ENCODE results near the gene CLEC4M.
"Not testable (repeated sequence)": the region's sequence is repeated elsewhere in the genome, so short reads cannot be mapped to it uniquely, and the experiment has no call there.

CLEC4M gene

DNA sequence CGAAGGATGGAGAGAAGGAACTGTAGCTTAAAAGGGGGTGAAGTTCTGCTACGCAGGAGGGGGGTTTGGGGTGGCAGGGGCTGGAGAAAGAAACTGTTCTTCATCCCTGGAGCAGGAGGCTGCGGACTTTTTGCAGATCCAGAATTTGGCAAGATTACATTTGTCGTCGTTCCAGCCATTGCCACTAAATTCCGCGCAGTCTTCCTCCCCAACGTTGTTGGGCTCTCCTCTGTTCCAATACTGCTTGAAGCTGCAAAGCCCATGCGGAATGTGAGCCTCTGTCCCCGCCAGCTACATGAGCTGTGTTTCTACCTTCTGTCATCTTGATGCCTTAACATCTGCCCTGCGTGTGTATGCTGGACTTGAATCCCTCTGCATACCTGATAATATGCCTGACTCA is 20.1 kb upstream of the CLEC4M start:
- no peak for DNase-seq

DNA sequence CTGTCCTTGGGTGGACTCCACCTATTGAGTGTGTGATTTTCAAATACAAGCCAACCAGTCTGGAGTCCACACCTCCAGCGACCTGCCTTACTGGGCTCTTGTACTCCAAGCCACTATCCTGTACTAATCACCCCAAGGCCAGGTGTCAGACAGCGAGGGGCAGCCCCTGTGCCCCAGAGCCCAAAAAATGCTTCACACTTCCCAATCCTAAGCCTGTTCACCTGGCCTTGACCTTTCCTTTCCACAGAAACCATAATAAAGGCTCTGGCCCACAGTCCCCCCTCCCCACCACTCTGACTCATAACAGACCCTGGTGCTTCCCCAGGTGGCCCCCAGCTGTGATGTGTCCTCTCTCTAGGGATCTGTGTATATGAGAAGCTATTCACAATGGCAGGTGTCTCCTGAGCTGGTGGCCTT is 19.6 kb upstream of the CLEC4M start:
- no peak for DNase-seq

DNA sequence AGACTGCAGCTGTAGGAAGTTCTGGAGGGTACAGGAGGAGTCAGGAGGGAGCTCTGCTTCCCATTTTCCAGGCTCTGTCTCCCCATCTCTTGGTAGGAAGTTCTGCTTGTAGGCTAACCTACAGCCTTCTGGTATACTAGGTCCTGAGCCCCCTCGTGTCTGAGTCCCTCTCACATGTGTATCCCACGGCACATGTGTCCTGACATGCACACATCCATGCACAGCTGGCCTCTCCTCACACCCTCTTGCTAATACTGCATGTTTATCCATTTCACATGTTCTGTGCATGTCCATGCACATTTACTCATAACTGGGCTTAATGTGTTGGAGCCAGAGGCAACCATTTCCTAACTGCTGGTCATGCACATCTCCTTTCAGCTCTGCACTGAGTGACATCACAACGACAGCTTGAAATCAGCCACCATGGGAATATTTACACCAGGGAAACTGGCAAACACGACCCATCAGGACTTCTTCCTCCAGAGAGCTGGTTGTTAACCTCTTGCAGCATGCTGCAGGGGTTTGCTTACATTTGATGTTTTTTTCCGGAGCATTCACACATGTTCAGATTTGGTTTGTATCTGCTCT is 18.8 kb upstream of the CLEC4M start:
- DNase-seq: no peak

DNA sequence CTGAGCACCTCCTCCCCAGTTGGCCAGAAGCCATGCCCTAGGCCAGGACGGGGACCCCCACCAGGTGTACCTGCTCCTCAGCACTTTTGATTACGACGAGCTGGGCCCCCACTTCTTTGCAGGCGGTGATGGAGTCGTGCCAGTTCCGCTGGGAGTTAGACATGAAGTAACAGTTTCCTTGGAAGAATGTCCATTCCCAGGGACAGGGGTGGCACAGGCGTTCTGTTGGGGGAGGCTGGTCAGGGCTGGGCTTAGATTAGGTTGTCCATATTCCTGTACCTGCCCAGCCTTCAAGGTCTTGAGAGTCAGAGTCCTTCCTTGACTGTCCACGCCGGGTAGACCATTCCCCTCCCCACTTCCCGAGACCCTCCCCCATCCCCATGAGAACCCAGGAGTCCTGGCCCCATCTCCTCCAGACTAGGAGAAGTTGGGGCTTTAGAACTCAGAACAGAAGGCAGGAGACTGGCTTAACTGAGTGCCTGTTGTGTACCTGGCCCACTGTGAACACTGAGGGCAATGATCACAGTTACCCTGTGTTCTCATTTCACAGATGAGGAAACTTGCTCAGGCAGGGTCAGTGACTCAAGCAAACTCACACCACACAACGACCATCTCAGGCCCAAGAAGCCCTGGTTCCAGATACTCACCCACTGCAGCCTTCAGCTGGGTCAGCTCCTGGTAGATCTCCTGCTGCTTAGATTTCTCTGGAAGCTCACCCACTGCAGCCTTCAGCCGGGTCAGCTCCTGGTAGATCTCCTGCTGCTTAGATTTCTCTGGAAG is 18.0 kb upstream of the CLEC4M start:
- no peak for DNase-seq

DNA sequence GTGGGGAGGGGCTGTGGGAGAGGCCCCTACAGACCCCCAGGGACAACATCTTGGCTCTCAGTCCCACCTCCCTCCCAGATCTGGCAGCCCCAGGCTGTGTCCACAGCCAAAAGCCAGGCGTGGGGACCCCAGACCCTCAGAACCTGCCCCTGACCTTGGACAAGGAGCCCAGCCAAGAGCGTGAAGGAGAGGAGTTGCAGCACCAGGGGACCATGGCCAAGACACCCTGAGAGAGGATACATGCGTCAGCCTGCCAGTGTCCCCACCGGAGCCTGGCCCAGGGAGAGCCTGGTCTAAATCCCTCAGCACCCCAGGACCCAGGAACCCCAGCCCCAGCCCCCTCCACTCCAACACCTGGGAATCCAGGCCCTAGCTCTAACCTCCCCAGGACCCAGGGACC is 16.7 kb upstream of the CLEC4M start:
- DNase-seq: not testable (repeated sequence)

- DNase-seq: no peak
Observed at GRCh38 chr19:7746903-7747884, 15.8 kb upstream of the CLEC4M start, which contains the start of gene CD209. CD209 (minus strand) TSS chr19:7747534; CDS start chr19:7747511, 23 bp downstream.

DNA sequence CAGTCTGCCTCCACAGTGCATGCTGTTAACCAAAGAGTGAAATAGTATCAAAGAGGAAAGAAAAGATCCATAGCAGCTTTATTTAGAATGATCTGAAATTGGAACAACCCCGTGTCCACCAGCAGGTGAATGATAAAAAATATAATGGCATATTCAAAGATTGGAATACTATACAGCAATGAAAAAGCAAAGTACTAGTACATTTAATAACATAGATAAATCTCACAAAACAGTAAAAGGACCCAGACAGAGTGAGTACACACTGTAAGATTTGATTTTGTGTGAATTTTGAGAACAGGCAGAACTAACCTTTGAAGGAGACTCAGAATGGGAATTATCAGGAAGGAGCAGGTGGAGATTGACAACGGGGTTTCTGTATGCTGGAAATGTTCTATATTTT is 14.9 kb upstream of the CLEC4M start:
- no peak for DNase-seq

GRCh38 chr19:7748756-7749155 is 14.3 kb upstream of the CLEC4M start:
- DNase-seq: no peak

GRCh38 chr19:7751157-7751783 is 11.8 kb upstream of the CLEC4M start:
- DNase-seq: peak; percentile 5 to 12

- DNase-seq: no peak
Observed at GRCh38 chr19:7756258-7756657, 6.8 kb upstream of the CLEC4M start.

GRCh38 chr19:7757358-7757757 is 5.7 kb upstream of the CLEC4M start:
- DNase-seq: no peak

DNA sequence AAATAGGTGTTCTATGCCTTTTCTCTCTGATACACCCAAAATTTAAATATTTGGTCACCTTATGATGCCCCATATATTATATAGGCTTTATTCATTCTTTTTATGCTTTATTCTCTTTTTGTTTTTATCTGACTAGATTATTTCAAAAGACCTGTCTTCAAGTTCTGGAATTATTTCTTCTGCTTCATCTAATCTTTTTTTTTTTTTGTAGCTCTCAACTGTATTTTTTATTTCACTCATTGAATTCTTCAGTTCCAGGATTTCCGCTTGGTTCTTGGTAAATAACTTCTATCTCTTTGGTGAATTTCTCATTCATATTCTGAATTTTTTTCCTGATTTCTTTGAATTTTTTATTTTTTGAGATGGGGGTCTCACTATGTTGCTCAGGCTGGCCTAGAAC is 3.9 kb upstream of the CLEC4M start:
- DNase-seq: no peak

- DNase-seq: no peak
Observed at GRCh38 chr19:7763696-7764095, 653 bp downstream of the CLEC4M start.

DNA sequence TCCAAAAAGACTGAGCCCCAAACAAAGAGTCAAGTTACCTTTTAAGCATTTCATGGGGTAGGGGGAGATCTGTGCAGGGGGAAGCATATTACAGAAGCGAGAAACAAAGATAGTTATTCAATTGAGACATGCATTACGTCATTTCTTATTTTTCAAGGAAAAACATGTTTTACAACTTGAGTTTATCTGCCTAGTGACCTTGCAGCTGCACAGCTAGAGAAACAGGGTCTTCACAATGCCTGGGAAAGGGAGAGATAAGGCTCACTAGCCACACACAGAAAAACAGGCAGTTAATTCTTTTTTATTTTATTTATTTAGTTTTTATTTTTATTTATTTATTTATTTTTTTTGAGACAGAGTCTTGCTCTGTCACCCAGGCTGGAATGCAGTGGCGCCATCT is 1.1 kb downstream of the CLEC4M start:
- DNase-seq: not testable (repeated sequence)

DNA sequence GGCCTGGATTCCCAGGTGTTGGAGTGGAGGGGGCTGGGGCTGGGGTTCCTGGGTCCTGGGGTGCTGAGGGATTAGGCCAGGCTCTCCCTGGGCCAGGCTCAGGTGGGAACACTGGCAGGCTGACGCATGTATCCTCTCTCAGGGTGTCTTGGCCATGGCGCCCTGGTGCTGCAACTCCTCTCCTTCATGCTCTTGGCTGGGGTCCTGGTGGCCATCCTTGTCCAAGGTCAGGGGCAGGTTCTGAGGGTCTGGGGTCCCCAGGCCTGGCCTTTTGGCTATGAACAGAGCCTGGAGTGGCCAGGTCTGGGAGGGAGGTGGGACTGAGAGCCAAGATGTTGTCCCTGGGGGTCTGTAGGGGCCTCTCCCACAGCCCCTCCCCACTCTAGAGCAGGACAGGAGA is 2.0 kb downstream of the CLEC4M start:
- DNase-seq: not testable (repeated sequence)

DNA sequence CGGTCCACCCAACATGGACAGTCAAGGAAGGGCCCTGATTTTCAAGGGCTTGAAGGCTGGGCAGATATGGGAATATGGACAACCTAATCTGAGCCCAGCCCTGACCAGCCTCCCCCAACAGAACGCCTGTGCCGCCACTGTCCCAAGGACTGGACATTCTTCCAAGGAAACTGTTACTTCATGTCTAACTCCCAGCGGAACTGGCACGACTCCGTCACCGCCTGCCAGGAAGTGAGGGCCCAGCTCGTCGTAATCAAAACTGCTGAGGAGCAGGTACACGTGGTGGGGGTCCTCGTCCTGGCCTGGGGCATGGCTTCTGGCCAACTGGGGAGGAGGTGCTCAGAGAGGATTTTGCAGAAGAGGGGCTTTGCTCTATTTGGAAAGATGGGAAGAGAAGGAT is 3.5 kb downstream of the CLEC4M start:
- no peak for DNase-seq

DNA sequence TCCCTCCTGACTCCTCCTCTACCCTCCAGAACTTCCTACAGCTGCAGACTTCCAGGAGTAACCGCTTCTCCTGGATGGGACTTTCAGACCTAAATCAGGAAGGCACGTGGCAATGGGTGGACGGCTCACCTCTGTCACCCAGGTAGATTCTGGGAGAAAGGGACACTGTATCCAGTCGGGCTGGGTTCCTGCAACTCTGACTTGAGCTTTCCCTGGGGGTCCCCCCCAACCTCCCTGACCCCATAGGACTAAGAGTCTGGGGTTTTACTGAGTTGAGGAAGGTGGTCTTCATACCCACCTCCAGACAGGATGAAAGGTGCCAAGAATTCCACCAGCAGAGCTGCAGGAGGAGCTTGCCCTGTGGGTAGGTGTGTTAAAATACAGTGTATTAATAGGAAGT is 4.4 kb downstream of the CLEC4M start:
- no peak for DNase-seq

GRCh38 chr19:7769171-7769570 is 6.1 kb downstream of the CLEC4M start:
- DNase-seq: no peak

- no peak for DNase-seq
Observed at GRCh38 chr19:7771072-7771471, 8.0 kb downstream of the CLEC4M start.

DNA sequence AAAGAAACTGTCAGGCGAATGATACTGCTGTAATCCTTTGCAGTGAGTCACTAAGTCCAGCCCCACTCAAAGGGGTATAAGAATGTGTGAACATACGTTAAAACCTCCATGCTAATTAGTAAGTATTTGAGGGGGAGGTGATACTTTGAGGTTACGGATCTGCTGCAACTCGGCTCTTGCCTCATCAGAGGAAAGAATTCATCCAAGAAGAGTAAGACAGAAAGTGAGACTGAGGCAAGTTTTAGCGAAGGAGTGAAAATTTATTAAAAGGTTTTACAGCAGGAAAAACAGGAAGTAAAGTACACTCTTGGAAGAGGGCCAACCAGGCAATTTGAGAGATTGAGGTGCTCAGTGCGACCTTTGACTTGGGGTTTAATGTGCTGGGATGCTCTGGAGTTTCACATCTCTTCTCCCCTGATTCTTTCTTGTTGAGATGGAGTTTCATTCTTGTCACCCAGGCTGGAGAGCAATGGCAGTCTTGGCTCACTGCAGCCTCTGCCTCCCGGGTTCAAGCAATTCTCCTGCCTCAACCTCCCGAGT is 9.8 kb downstream of the CLEC4M start:
- DNase-seq: no peak

DNA sequence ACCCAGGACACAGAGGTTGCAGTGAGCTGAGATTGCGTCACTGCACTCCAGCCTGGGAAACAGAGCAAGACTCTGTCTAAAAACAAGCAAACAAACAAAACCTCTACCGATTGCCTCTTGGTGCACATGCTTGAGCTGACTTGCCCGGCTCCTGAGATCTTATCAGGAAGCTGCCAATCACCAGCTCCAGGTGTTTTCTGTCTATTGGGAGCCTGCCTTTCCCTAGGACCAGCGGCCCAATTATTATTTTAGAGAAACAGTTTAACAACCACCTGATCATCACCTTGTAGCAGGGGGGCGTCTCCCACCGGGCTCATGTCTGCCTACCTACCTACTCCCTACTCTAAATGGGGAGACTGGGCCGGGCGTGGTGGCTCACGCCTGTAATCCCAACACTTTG is 10.8 kb downstream of the CLEC4M start:
- no peak for DNase-seq

- DNase-seq: no peak
Observed at GRCh38 chr19:7775761-7776160, 12.7 kb downstream of the CLEC4M start.

DNA sequence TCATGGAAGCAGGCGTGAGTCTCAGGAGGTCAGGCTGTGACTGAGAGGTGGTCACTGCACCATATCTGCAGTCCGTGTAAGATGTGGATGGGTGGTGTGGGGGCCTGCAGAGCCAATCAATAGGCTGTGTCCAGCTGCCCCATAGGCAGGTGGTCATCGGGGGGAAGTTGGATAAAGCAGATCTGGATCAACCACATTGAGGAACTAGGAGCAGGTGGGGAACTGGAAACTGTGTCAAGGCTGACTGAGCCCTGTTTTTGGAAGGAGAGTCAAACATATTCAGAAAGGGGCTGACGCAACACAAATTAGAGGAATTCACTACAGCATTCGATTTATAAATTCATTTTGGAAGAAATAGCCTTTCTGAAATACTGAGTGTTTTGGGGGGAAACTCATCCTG is 15.0 kb downstream of the CLEC4M start:
- DNase-seq: no peak
